GM18511 (cell line): Measurements from ENCODE around the gene KHDC1.
"Not testable (repeated sequence)": the region's sequence is repeated elsewhere in the genome, so short reads cannot be mapped to it uniquely, and the experiment has no call there.

Experiments used
- ATAC-seq: cut with Tn5 transposase; IDR thresholded peaks from one replicate; pipeline ENCODE4 v1.9.1; 2021; ENCODE audit warnings: mild to moderate bottlenecking, moderate library complexity; ENCODE audit not compliant: unreplicated experiment

KHDC1 gene, protein sequence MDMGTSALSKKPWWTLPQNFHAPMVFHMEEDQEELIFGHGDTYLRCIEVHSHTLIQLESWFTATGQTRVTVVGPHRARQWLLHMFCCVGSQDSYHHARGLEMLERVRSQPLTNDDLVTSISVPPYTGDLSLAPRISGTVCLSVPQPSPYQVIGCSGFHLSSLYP

GRCh38 chr6:73262671-73263569 is at the start of gene KHDC1:
Gene KHDC1 (minus strand): TSS chr6:73263196. CDS start chr6:73242517, 20,679 bp downstream.
- ATAC-seq = peak; percentile 96

- ATAC-seq = not testable (repeated sequence)
Measured at GRCh38 chr6:73310503-73310845, 47.5 kb upstream of the KHDC1 start.

DNA sequence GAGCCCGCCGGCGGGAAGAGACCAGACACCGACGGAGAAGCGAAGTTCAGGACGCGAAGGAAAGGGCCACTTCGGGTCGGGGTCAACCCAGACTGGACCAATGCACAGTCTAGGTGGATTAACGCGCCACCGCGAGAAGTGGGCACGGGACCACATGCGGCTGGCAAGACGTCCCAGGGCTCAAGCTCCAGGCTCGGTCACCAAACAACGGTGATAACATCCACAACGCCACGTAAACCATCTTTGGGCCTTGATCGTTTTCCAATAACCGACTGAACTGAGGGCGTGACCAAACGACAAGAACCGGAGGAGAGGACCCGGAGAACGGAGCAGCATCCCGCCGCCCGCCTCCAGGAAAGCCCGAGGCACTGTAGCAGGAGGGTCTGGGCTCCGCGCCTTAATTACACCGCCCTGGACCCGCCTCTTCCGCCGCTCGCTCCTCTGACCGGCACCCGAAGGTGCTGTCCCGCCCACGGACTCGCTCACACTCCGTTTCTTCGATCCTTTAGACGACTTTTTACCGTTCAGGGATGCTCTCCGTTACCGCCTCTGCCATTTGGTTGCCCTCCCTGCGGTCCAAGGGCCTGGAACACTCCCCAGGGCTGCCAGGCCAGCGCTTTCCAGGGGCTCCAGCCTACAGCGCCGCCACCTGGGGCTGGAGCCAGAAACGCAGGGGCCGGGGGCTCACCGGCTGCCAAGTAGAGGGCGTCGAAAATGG is 46.9 kb upstream of the KHDC1 start:
- ATAC-seq = peak; percentile 96

GRCh38 chr6:73309535-73309784 is 46.5 kb upstream of the KHDC1 start:
- ATAC-seq = no peak

GRCh38 chr6:73308712-73309534 is 45.9 kb upstream of the KHDC1 start:
- ATAC-seq = no peak

GRCh38 chr6:73303773-73304172 is 40.8 kb upstream of the KHDC1 start:
- ATAC-seq = peak; percentile 58

DNA sequence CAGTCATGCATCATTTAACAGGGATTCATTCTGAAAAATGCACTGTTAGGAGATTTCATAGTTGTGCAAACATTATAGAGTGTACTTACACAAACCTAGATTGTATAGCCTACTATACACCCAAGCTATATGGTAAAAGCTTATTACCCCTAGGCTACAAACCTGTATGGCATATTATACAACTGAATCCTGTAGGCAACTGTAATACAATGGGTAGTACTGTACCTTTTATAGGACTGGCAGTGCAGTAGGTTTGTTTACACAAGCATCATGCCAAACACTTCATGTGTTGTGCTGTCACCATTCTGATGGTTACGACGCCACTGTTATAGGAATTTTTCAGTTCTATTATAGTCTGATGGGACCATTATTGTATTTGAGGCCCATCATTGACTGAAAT is 39.3 kb upstream of the KHDC1 start:
- no peak for ATAC-seq

GRCh38 chr6:73299151-73299971 is 36.4 kb upstream of the KHDC1 start:
- no peak for ATAC-seq

DNA sequence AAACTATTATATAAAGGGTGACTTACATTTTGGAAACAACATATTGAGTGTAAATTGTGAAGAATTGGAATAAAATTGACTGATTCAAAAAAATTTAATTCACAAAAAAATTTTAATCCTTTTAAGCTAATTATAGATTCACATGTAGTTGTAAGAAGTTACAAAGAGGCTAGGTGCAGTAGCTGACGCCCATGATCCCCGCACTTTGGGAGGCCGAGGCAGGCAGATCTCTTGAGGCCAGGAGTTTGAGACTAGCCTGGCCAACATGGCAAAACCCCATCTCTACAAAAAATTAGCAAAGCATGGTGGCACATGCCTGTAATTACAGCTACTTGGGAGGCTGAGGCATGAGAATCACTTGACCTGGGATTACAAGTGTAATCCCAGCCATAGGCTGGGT is 30.3 kb upstream of the KHDC1 start:
- ATAC-seq = no peak

GRCh38 chr6:73290435-73290834 is 27.4 kb upstream of the KHDC1 start:
- no peak for ATAC-seq

- no peak for ATAC-seq
Measured at GRCh38 chr6:73286752-73287151, 23.8 kb upstream of the KHDC1 start.

GRCh38 chr6:73285674-73286283 is 22.8 kb upstream of the KHDC1 start:
- ATAC-seq = no peak

DNA sequence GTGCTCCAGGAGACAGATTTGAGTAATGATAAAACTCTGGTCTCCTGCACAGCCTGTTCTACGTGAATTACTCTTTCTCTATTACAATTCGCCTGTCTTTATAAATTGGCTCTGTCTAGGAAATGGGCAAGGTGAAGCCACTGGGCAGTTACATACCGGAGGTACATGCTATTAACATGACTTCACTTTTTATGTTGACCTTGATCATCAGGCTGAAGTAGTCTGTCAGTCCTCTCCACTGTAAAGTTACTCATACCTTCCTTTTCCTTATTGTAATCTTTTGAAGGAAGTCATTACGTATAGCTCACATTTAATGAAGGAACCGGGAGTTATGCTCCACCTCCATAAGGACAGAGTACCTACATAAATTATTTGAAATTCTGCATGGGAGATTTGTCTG is 19.9 kb upstream of the KHDC1 start:
- ATAC-seq = no peak

- ATAC-seq = not testable (repeated sequence)
Measured at GRCh38 chr6:73281684-73282083, 18.7 kb upstream of the KHDC1 start.

DNA sequence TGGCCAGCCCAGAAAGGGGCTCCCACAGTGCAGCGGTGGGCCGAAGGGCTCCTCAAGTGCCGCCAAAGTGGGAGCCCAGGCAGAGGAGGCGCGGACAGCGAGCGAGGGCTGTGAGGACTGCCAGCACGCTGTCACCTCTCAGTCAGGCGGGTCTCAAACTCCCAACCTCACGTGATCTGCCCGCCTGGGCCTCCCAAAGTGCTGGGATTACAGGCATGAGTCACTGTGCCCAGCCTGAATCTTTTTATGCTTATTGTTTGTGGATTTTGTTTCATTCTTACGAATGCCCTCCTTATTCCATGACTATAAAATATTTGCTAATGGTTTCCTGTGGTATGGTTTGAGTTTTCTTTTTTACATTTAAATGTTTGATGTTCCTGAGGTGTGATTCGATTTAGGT is 6.3 kb upstream of the KHDC1 start:
- ATAC-seq = not testable (repeated sequence)

- not testable (repeated sequence) for ATAC-seq
Measured at GRCh38 chr6:73268896-73269295, 5.9 kb upstream of the KHDC1 start.

DNA sequence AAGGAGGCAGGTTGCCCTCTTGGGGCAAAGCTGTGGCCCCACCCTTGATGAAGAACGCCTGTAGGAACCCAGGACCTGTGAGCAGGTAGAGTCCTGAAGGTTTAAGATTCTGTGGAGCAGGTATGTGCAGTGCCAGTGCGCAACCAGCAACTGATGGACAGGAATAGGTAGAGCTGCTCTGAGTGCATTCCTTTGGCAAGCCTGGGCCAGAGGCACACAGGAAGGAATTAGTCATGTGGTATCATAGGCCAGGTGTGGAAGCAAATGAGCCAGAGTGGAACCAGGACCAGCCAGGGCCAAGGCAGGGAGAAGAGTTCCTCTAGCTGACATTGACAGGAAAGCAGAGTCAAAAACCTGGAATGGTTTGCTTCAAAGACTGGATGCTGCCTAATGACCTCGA is 1.4 kb upstream of the KHDC1 start:
- no peak for ATAC-seq

- peak; percentile 27 for ATAC-seq
Measured at GRCh38 chr6:73263570-73263909, 544 bp upstream of the KHDC1 start.

DNA sequence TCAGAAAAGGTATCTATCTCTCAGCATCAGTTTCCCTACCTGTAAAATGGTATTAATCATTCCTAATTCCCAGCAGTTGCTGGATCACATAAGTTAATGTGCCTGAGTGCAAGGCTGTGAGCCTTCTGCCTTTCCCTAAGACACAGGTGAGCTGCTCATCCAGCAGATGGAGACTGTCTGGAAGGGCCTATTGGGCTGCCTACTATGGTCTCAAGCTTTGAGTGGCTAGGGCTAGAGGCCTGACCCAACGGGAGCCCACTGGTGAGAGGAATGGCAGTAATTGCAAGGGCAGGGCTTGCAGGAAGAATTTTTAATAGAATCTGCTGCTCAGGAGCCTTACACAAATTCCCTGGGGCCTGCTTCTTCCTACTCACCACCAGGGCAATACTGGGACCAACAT is 4.3 kb downstream of the KHDC1 start:
- ATAC-seq = no peak

- ATAC-seq = not testable (repeated sequence)
Measured at GRCh38 chr6:73254323-73254722, 8.7 kb downstream of the KHDC1 start.
